DND-41 (cell line): ENCODE data around the gene FASTKD3.

Source experiments
- EZH2 ChIP-seq: IDR thresholded peaks from 3 replicates; pipeline ENCODE4 v1.6.1; 2012; ENCODE audit warnings: borderline replicate concordance, low read depth, mild to moderate bottlenecking, moderate library complexity, low read length, inconsistent platforms; ENCODE audit not compliant: severe bottlenecking
- TF ChIP-seq, protein P1 (sequence below): IDR thresholded peaks from 2 replicates; pipeline ENCODE4 v1.5.1; 2012; ENCODE audit warnings: borderline replicate concordance, low read length, moderate library complexity, mild to moderate bottlenecking; ENCODE audit not compliant: poor library complexity, severe bottlenecking; ENCODE audit errors: extremely low read depth

DNA sequence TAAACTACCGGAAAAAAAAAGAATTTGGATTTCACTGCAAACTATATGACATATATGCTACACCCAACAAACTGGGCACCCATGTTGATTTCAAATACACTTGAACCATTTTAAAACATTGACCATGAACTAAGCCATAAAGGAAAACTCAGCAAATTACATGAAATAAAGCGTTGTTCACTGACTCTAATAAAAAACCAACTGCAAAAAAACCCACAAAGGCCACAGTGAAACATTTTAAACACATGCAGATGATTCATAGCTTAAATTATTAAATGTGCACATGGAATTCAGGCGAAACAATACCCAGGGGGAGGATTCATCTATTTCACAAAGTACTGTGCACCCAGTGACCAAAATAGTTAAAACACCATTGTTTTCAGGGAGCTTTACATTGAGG, 33.4 kb upstream of the FASTKD3 start:
- TF ChIP-seq EZH2, result no peak
- TF ChIP-seq, protein P1, sequence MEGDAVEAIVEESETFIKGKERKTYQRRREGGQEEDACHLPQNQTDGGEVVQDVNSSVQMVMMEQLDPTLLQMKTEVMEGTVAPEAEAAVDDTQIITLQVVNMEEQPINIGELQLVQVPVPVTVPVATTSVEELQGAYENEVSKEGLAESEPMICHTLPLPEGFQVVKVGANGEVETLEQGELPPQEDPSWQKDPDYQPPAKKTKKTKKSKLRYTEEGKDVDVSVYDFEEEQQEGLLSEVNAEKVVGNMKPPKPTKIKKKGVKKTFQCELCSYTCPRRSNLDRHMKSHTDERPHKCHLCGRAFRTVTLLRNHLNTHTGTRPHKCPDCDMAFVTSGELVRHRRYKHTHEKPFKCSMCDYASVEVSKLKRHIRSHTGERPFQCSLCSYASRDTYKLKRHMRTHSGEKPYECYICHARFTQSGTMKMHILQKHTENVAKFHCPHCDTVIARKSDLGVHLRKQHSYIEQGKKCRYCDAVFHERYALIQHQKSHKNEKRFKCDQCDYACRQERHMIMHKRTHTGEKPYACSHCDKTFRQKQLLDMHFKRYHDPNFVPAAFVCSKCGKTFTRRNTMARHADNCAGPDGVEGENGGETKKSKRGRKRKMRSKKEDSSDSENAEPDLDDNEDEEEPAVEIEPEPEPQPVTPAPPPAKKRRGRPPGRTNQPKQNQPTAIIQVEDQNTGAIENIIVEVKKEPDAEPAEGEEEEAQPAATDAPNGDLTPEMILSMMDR, result no peak
